Liver (tissue), 9 donors: Measurements from ENCODE around the gene BIRC5. TPM values are rescaled to one million over a fixed set of nuclear protein-coding genes. Genes with fewer than 3 reads are reported as not detected.

Experiments used
- DNase-seq: peaks from one replicate; pipeline ENCODE4 v3.0.0-alpha.2; 2017; ENCODE audit warnings: low spot score
- H3K27ac ChIP-seq, 2 donors: one replicate each; pipeline ENCODE4 v1.7.0; 2013; ENCODE audit warnings: inconsistent platforms in 2 of 2, low read length in 2 of 2, control low read depth in 1 of 2, low read depth in 1 of 2, mild to moderate bottlenecking in 1 of 2
- H3K27me3 ChIP-seq, 4 donors: one replicate each; pipeline versions ENCODE4 v1.6.1 to v1.7.0; 2013; ENCODE audit warnings: low read length in 3 of 4, inconsistent platforms in 1 of 4, mild to moderate bottlenecking in 1 of 4, moderate library complexity in 1 of 4; ENCODE audit not compliant: control insufficient read depth in 4 of 4, insufficient read depth in 4 of 4
- H3K36me3 ChIP-seq, 4 donors: one replicate each; pipeline versions ENCODE4 v1.6.1 to v1.7.0; 2013; ENCODE audit warnings: low read length in 3 of 4, mild to moderate bottlenecking in 3 of 4, low read depth in 1 of 4, moderate library complexity in 1 of 4; ENCODE audit not compliant: control insufficient read depth in 4 of 4, insufficient read depth in 3 of 4
- H3K4me1 ChIP-seq, 4 donors: one replicate each; pipeline versions ENCODE4 v1.6.1 to v1.7.0; 2013; ENCODE audit warnings: low read length in 3 of 4, mild to moderate bottlenecking in 3 of 4, moderate library complexity in 1 of 4; ENCODE audit not compliant: control insufficient read depth in 4 of 4, insufficient read depth in 4 of 4
- H3K4me3 ChIP-seq, 3 donors: one replicate each; pipeline versions ENCODE4 v1.6.1 to v1.7.0; 2013; ENCODE audit warnings: low read length in 3 of 3, control low read depth in 1 of 3, low read depth in 1 of 3, mild to moderate bottlenecking in 1 of 3
- H3K9ac ChIP-seq, 2 donors: one replicate each; pipeline ENCODE4 v1.7.0; 2013; ENCODE audit warnings: low read length in 2 of 2, mild to moderate bottlenecking in 2 of 2, moderate library complexity in 2 of 2, control low read depth in 1 of 2, low read depth in 1 of 2
- H3K9me3 ChIP-seq, 4 donors: one replicate each; pipeline versions ENCODE4 v1.6.1 to v1.7.0; 2013; ENCODE audit warnings: low read length in 3 of 4; ENCODE audit not compliant: control insufficient read depth in 4 of 4
- ATF3 ChIP-seq: IDR thresholded peaks from 2 replicates; pipeline ENCODE4 v1.6.1; 2016; ENCODE audit warnings: antibody characterized with exemption
- CTCF ChIP-seq: fragments of 150-350 bp; IDR thresholded peaks from 2 replicates; pipeline ENCODE4 v1.5.1; 2017; ENCODE audit warnings: improper control_type of control experiment, low read depth, low read length; ENCODE audit not compliant: missing input control
- EGR1 ChIP-seq, 2 donors: IDR thresholded peaks; 2 replicates each; pipeline ENCODE4 v1.6.1; 2016 to 2018; ENCODE audit warnings: antibody characterized with exemption in 2 of 2, low read depth in 2 of 2
- FOXA1 ChIP-seq: IDR thresholded peaks from 2 replicates; pipeline ENCODE4 v1.6.1; 2016; ENCODE audit warnings: antibody characterized with exemption
- FOXA2 ChIP-seq: IDR thresholded peaks from 2 replicates; pipeline ENCODE4 v1.6.1; 2016; ENCODE audit warnings: antibody characterized with exemption
- HNF4G ChIP-seq: IDR thresholded peaks from 2 replicates; pipeline ENCODE4 v1.6.1; 2016; ENCODE audit warnings: antibody characterized with exemption
- MAX ChIP-seq: IDR thresholded peaks from 2 replicates; pipeline ENCODE4 v1.6.1; 2016; ENCODE audit warnings: antibody characterized with exemption
- RAD21 ChIP-seq, 2 donors: IDR thresholded peaks; 2 replicates each; pipeline ENCODE4 v1.6.1; 2016; ENCODE audit warnings: antibody characterized with exemption in 2 of 2, mild to moderate bottlenecking in 2 of 2
- REST ChIP-seq: IDR thresholded peaks from 2 replicates; pipeline ENCODE4 v1.6.1; 2016; ENCODE audit warnings: antibody characterized with exemption, mild to moderate bottlenecking
- TAF1 ChIP-seq: conservative IDR thresholded peaks from 2 replicates; pipeline ENCODE4 v1.6.1; 2016; ENCODE audit warnings: antibody characterized with exemption, mild to moderate bottlenecking
- YY1 ChIP-seq: IDR thresholded peaks from 2 replicates; pipeline ENCODE4 v1.6.1; 2016; ENCODE audit warnings: antibody characterized with exemption, mild to moderate bottlenecking
- ZBTB33 ChIP-seq: IDR thresholded peaks from 2 replicates; pipeline ENCODE4 v1.6.1; 2016; ENCODE audit warnings: antibody characterized with exemption
- WGBS: extraction: QIAGEN DNeasy Blood & Tissue Kit; methylation state at CpG from one replicate; pipeline ENCODE4 v1.1.7; 2013; 5-methylcytosine and 5-hydroxymethylcytosine counted together
- polyA plus RNA-seq, 2 donors: library from polyadenylated mRNA; stranded (reverse) in 1 of 2; unstranded in 1 of 2; fragments of 200-250 nt in 1 of 2; fragments of >200 nt in 1 of 2; fragmentation: Nextera tagmentation in 1 of 2; extraction: Ambion mirVana in 1 of 2; gene quantifications; one replicate each; pipeline versions ENCODE4 v1.2.1 to v1.2.3, GENCODE V29; 2013 to 2015
- total RNA-seq, 2 donors: library from RNA; depleted of rRNA; stranded (reverse); fragments of >200 nt; gene quantifications; one replicate each; pipeline ENCODE4 v1.2.3, GENCODE V29; 2014
- donor health status: healthy.
- donor health status: healthy.
- donor health status: healthy.
- donor health status: healthy.
- donor health status: healthy.

Gene BIRC5
- total and polyA plus RNA-seq, 4 donors, result 0.42 to 73.2 (median 3.1) TPM

GRCh38 chr17:78179372-78179771 lies 34.7 kb upstream of the BIRC5 start:
- 92% methylated on average over 17 of the region's 17 CpGs for WGBS

More at GRCh38 chr17:78179372-78179771, 34.7 kb upstream of the BIRC5 start:
- Histone ChIP-seq H3K4me1 (peaks cover 13 to 43% (median 32%) of the 10 kb centered on the region in 4 donors), H3K27me3 (no peaks in the 10 kb centered on the region), H3K27ac (no peak overlapping the region), H3K36me3 (no peaks in the 10 kb centered on the region), H3K9ac (no peak overlapping the region), H3K4me3 (no peak overlapping the region), H3K9me3 (no peaks in the 10 kb centered on the region)
- TF ChIP-seq YY1 (no peak), CTCF (no peak), FOXA2 (no peak), ATF3 (no peak), RAD21 (IDR thresholded peaks at IDR 0.05) (no peak), TAF1 (no peak), ZBTB33 (no peak), HNF4G (no peak), REST (no peak), MAX (no peak), FOXA1 (no peak), EGR1 (IDR thresholded peaks at IDR 0.05; ENCODE audit: low read depth in 2 of 2) (no peak)
- no peak for DNase-seq
